Tibial nerve (tissue), 4 donors: Measurements from ENCODE around the gene MAPK10. TPM values are rescaled to one million over a fixed set of nuclear protein-coding genes. Genes with fewer than 3 reads are reported as not detected.

Source experiments
- DNase-seq, 2 donors: peaks; one replicate each; pipeline ENCODE4 v3.0.0-alpha.2; 2019; ENCODE audit warnings: low spot score in 2 of 2
- H3K27ac ChIP-seq, 4 donors: fragments of 200-600 bp; sonication (generic) in 3 of 4; one replicate each; pipeline ENCODE4 v1.5.1; 2017 to 2019; ENCODE audit warnings: mild to moderate bottlenecking in 1 of 4
- H3K27me3 ChIP-seq, 2 donors: fragments of 200-600 bp; sonication (generic) in 1 of 2; one replicate each; pipeline versions ENCODE4 v1.5.1 to v1.6.0; 2017 to 2019
- H3K36me3 ChIP-seq, 3 donors: fragments of 200-600 bp; sonication (generic); one replicate each; pipeline ENCODE4 v1.5.1; 2018 to 2019
- H3K4me1 ChIP-seq, 4 donors: fragments of 200-600 bp; sonication (generic) in 3 of 4; one replicate each; pipeline ENCODE4 v1.5.1; 2017 to 2019
- H3K4me3 ChIP-seq, 4 donors: fragments of 200-600 bp; sonication (generic) in 3 of 4; one replicate each; pipeline ENCODE4 v1.5.1; 2017 to 2019; ENCODE audit warnings: mild to moderate bottlenecking in 1 of 4, moderate library complexity in 1 of 4
- H3K9me3 ChIP-seq, 4 donors: fragments of 200-600 bp; sonication (generic) in 3 of 4; one replicate each; pipeline ENCODE4 v1.5.1; 2017 to 2019
- CTCF ChIP-seq, 5 experiments: fragments of 200-600 bp in 3 of 5; fragments of 450-650 bp in 2 of 5; sonication (generic) in 3 of 5; IDR thresholded peaks; one replicate each; pipeline ENCODE4 v1.5.1; 2016 to 2019; ENCODE audit warnings: antibody characterized with exemption in 5 of 5, mild to moderate bottlenecking in 3 of 5, moderate library complexity in 2 of 5
- EP300 ChIP-seq, 2 donors: sonication (generic); formaldehyde crosslinking; IDR thresholded peaks; one replicate each; pipeline ENCODE4 v1.6.1; 2017; ENCODE audit warnings: antibody characterized with exemption in 2 of 2, mild to moderate bottlenecking in 1 of 2
- POLR2A ChIP-seq, 2 donors: fragments of 450-650 bp; IDR thresholded peaks; one replicate each; pipeline ENCODE4 v1.6.1; 2017; ENCODE audit warnings: antibody characterized with exemption in 2 of 2, mild to moderate bottlenecking in 2 of 2, moderate library complexity in 2 of 2
- WGBS, 2 donors: methylation state at CpG; one replicate each; pipeline ENCODE4 v1.1.5; 2018; 5-methylcytosine and 5-hydroxymethylcytosine counted together
- total RNA-seq, 4 donors: library from RNA; depleted of rRNA; stranded (reverse); fragments of >200 nt; gene quantifications; one replicate each; pipeline ENCODE4 v1.1.0, GENCODE V29; 2016

MAPK10 gene
- total RNA-seq, 4 donors from 2014 or later = 20.7 to 34.5 (median 28.0) TPM

GRCh38 chr4:86326400-86326799 is 33.5 kb downstream of the MAPK10 start:
- TF ChIP-seq EP300 (IDR thresholded peaks at IDR 0.05) (no peak), POLR2A (IDR thresholded peaks at IDR 0.05) (no peak), CTCF (IDR thresholded peaks at IDR 0.05) (no peak)
- no peaks in the 10 kb centered on the region for H3K27me3 ChIP-seq
- H3K9me3 ChIP-seq = no peaks in the 10 kb centered on the region
- no peak overlapping the region for H3K4me3 ChIP-seq
- H3K36me3 ChIP-seq = no peaks in the 10 kb centered on the region
- no peaks in the 10 kb centered on the region for H3K4me1 ChIP-seq
- no peak overlapping the region for H3K27ac ChIP-seq
- DNase-seq = no peak

GRCh38 chr4:86319390-86319789 is 40.5 kb downstream of the MAPK10 start:
- Histone ChIP-seq H3K9me3 (no peaks in the 10 kb centered on the region), H3K27ac (no peak overlapping the region), H3K27me3 (no peaks in the 10 kb centered on the region), H3K36me3 (no peaks in the 10 kb centered on the region), H3K4me3 (no peak overlapping the region), H3K4me1 (no peaks in the 10 kb centered on the region)
- no peak for DNase-seq
- TF ChIP-seq POLR2A (IDR thresholded peaks at IDR 0.05) = no peak
- no peak for TF ChIP-seq EP300 (IDR thresholded peaks at IDR 0.05)
- TF ChIP-seq CTCF (IDR thresholded peaks at IDR 0.05) = no peak

- H3K36me3 ChIP-seq = no peaks in the 10 kb centered on the region
- TF ChIP-seq CTCF (IDR thresholded peaks at IDR 0.05) (no peak), POLR2A (IDR thresholded peaks at IDR 0.05) (no peak), EP300 (IDR thresholded peaks at IDR 0.05) (no peak)
- H3K27ac ChIP-seq = no peak overlapping the region
- DNase-seq = no peak
- H3K4me3 ChIP-seq = no peak overlapping the region
- H3K27me3 ChIP-seq = no peaks in the 10 kb centered on the region
- H3K9me3 ChIP-seq = no peaks in the 10 kb centered on the region
- no peaks in the 10 kb centered on the region for H3K4me1 ChIP-seq
These were observed 44.3 kb downstream of the MAPK10 start for GRCh38 chr4:86315579-86315978.

GRCh38 chr4:86313656-86314055 is 46.2 kb downstream of the MAPK10 start:
- TF ChIP-seq POLR2A (IDR thresholded peaks at IDR 0.05) (no peak), EP300 (IDR thresholded peaks at IDR 0.05) (no peak), CTCF (IDR thresholded peaks at IDR 0.05) (no peak)
- no peaks in the 10 kb centered on the region for H3K9me3 ChIP-seq
- 57 to 73% methylated on average over 1 of the region's 1 CpG for WGBS, 2 donors
- H3K36me3 ChIP-seq = no peaks in the 10 kb centered on the region
- DNase-seq = no peak
- H3K27ac ChIP-seq = no peak overlapping the region
- no peaks in the 10 kb centered on the region for H3K27me3 ChIP-seq
- H3K4me1 ChIP-seq = no peaks in the 10 kb centered on the region
- no peak overlapping the region for H3K4me3 ChIP-seq

GRCh38 chr4:86307432-86307831 is 52.4 kb downstream of the MAPK10 start:
- Histone ChIP-seq H3K4me3 (no peak overlapping the region), H3K36me3 (no peaks in the 10 kb centered on the region), H3K4me1 (peaks cover 0 to 1% (median 0%) of the 10 kb centered on the region in 4 donors), H3K27me3 (no peaks in the 10 kb centered on the region), H3K9me3 (peaks cover 0 to 4% (median 0%) of the 10 kb centered on the region in 4 donors), H3K27ac (no peak overlapping the region)
- no peak for TF ChIP-seq POLR2A (IDR thresholded peaks at IDR 0.05)
- no peak for TF ChIP-seq CTCF (IDR thresholded peaks at IDR 0.05)
- no peak for TF ChIP-seq EP300 (IDR thresholded peaks at IDR 0.05)
- no peak for DNase-seq
